Stimulated activated CD4-positive, alpha-beta T cell treated with anti-CD3 and anti-CD28 coated beads, Interleukin-12 subunit alpha, Interleukin-12 subunit beta, amount 100 ng/mL, for 24 hours (primary cell): ENCODE results near the gene NRIP3.
A peak's percentile ranks its signal among the peaks of the same experiment; 100 is the strongest.
"Not testable (repeated sequence)": the region's sequence is repeated elsewhere in the genome, so short reads cannot be mapped to it uniquely, and the experiment has no call there.

Source experiments
- DNase-seq, 2 experiments: peaks; one replicate each; pipeline ENCODE4 v3.0.0-alpha.2; 2020; ENCODE audit warnings: low read depth in 2 of 2

Gene NRIP3

GRCh38 chr11:8971924-8972316 lies 31.9 kb downstream of the NRIP3 start:
- DNase-seq = no peak

- DNase-seq = no peak
Measured at GRCh38 chr11:8971196-8971923, 32.4 kb downstream of the NRIP3 start.

- no peak for DNase-seq
Measured at GRCh38 chr11:8967184-8967583, 36.6 kb downstream of the NRIP3 start.

DNA sequence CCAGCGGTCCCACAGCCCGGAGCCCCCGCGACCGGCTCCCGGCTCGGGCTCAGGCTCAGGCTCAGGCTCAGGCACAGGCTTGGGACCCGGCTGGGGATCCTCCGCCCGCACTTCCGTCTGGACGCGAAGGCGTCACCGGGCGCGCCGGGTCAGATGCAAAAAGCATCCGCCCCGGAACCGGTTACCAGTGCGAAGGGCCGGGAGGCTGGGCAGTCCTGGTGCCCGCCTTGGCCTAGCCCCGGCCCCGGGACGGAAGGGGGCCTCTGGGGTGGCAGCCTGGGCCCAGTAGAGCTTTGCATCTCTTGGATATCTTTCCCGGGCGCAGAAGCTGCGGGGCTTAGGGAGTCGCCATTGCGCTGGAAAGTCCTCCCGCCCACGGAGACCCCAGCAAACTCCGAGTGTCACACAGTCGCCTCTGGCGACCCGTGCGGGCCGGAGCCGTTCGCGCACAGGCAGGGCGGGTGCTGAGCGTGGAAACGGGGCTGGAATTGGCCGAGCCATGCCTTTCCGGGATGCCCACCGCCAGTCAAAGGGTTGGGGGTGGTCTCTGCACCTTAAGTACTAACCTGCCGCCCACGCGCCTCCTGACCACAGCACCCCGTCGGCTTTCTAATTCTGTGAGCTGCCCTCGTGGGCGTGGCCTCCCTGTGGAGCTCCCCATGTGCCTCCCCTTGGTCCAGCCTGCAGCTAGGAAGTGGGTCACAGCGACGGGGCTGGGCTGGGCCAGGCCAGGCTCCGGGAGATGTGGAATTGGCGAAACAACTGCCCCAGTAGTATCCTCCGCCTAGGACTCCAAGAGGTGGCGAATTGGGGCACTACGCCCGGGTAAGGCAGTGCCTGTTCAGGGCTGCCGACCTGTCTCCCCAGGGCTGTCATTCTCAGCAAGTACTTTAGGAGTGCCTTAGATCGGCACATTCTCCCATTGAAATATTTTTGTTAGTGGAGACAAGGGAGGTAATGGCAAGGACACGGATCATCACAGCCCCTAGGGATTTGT lies 39.2 kb downstream of the NRIP3 start, which contains the start of gene TMEM9B:
TMEM9B (minus strand) TSS at position 119 of the 997 bp plus-strand sequence. CDS start 129 bp downstream, outside the sequence.
- peak; percentile 67 to 81 for DNase-seq

GRCh38 chr11:8963569-8964323 lies 40.1 kb downstream of the NRIP3 start:
- peak; percentile 65 to 73 for DNase-seq

GRCh38 chr11:8962841-8963240 lies 41.0 kb downstream of the NRIP3 start:
- DNase-seq = no peak

DNA sequence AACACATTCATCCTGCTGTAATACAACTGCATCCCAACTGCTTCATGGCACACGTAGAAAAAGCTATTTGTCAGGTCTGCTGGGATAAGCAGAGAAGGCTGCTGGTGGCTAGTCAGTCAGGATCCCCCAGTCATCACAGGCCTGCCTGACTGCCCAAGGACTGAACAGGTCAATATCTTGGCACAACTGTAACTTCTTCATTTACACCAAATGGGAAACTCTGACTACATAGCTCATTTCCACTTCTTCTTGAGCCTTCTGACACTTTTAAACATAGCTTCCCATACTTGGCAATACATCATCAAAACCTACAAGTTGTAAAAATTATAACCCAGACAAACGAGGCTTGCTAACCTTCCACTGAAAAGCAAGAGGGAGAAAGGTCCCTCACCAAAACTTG lies 42.4 kb downstream of the NRIP3 start:
- DNase-seq = no peak

DNA sequence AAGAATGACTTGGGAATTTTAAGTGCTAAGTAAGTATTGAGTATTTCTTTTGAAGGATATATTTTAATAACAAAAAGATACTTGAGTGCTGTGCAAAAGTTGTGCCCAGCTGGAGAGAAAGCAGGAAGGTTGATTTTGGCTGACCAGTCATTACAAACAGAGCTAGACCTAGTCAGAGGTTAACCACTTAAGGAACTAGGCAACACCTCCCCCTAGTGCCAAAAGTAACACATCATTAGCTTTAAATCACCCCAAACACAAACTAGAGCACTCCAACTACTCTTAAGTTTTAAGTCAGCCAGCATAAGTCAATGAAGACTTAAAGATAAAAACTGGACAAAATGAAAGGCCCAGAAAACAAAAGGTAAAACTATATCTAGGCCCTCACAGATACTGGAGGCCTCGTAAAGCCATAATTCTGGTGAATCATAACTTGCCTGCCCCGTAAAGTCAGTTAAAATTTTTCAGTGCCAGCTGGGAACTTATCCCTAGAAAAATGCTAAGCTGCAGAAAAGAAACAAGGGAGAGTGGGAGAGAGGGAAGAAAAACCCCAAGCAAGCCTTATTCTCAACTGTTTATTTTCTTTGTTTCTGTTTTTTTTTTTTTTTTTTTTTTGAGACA lies 44.1 kb downstream of the NRIP3 start:
- DNase-seq = no peak

DNA sequence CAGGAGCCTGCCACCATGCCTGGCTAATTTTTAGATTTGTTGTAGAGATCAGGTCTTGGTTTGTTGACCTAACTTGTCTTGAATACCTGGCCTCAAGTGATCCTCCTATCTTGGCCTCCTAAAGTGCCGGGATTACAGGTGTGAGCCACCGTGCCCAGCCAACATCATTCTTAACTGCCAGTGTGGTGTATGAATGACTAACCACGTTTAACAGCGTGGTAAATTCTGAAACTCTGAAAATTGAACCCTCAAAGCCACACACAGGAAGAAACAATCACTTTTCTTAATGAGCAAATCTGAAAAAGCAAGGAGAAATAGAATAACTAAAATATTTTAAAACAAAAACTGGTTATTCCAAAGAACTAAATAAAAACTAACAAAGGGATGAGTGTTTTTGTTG lies 46.9 kb downstream of the NRIP3 start:
- no peak for DNase-seq

- DNase-seq = no peak
Measured at GRCh38 chr11:8948886-8949285, 54.9 kb downstream of the NRIP3 start.

DNA sequence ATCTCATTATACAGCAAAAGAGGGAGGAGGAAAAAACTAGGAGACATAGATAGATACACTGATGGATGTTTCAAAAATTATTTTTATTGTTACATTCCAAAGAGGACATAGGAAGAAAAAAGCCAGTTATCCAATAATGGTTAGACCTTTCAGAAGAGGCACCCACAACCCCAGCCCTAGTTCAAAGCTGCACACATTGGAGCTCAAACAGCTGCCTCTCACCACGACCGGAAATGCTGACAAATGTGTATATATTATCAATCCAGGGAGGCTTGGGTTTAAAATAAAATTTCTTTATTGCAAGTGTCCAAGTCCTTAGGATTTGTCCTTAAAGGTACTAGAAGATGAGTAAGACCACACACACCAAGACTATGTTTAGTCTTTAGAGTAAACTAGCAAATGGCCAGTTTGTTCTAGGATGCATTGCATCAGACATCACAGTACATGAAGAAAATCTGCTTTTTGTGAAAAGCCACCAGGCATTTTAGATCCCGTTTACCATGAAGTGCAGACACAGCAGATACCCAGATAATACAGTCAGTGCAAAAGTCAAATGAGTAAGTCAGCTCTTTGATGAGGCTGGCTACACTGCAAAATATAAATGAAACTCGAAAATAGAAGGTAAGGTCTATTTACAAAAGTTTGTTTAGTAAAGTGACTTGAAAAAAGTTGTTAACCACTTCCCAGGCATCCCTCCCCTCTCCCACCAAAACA lies 56.4 kb downstream of the NRIP3 start:
- DNase-seq = no peak

DNA sequence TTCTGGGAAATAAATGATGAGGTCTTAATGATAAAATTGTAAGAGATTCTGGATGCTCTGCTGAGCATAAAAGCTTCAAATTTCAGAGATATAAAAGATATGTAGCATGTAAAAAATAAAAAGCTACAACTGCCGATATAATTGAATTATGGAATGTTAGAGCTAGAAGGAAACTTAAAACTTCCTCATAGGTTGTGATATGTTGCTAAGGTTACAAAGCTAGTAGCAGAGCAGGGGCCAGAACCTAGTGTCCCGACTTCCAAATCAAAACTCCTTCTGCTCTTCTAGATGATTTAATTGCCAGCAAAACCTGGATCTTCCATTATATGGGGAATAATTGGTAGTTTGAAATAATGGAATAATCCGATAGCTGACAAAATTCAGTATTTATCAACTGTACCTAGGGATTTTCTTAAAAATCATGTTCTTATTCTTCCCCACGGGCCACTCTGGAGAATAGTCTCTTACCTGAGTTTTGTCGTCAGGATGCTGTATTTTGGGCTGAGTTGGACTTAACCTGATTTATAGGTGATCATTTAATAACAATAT lies 61.2 kb downstream of the NRIP3 start, which contains the start of gene ASCL3:
ASCL3 (minus strand) TSS at position 499 of the 549 bp plus-strand sequence. CDS start 4,855 bp downstream, outside the sequence.
- DNase-seq = no peak

GRCh38 chr11:8941341-8942103 lies 62.3 kb downstream of the NRIP3 start:
- no peak for DNase-seq

DNA sequence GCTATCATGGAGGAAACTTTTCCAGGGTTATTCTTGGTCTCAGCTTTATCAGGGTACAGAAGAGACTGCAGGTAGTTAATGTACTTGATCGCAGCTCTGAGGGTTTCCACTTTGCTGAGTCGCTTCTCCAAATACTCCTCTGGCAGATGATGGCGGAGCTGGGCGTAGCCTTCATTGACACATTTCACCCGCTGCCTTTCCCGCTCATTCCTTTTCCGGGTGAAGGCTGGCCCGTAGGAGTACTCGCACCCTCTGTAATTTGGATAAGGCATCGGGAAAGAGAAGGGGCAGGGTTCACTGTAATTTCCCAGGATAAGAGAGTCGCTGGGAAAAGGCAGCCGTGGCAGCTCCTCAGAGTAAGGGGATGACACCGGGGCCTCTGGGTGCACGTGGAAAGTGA lies 66.1 kb downstream of the NRIP3 start:
- no peak for DNase-seq

DNA sequence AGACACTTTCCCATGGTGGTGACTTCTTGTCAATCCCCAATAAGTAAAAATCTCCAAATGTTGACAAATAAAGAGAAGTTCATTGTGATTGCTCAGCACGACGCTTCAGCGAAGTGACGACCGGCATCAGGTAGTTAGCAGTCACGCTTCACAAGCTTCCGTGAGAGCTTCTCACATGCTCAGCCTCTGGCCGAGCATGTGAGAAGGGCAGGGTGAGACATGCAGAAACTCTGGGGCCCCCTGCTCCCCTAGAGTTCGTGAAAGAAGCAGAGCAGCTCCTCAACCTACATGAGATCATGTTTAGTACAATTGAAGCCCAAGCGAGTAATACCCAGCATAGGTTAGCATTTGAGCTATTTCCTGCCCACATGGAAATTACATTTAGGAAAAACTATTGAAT lies 66.6 kb downstream of the NRIP3 start:
- no peak for DNase-seq

DNA sequence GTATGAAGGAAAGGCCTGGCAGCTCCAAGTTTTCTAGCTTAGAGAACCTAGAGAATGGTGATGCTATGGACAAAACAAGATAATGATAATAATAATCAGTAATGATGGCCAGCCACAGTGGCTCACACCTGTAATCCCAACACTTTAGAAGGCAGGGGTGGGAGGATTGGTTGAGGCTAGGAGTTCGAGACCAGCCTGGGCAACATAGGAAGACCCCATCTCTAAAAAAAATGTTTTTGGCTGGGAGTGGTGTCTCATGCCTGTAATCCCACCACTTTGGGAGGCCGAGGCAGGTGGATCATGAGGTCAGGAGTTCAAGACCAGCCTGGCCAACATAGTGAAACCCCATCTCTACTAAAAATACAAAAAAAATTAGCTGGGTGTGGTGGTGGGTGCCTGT lies 68.0 kb downstream of the NRIP3 start:
- not testable (repeated sequence) for DNase-seq

DNA sequence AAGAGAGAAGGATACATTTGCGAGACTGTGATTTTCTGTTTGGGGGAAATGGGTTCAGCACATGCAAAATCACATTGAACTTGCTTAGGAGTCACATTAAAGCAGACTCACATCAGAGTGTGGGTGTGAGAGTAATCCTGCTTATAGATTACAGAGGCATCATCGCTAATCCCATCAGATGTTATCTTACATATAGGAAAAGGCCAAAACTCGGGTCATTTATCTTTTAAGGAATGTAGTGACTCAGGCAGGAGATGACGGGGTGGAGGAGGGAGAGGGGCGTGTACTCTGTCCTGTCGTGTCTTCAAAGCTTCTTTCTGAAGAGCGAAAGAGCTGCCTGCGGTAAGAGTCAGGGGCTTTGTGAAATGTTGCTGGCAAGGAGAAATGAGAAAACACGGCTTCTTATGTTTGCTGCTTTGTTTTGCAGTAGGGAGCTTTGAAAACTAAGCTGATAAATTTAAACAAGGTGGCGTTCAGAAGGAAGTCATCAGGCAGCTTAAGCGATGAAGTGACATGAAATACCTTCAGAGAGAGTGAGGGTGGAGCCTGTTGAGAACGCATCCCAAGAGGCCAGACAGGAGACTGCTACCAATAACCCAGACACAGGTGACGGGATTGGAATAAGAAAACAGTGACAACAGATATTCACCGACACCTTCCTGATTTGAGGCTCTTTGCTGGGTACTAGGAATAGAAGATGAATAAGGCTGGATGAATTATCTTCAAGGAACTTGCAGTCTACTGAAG lies 68.9 kb downstream of the NRIP3 start:
- no peak for DNase-seq

GRCh38 chr11:8933931-8934330 lies 69.9 kb downstream of the NRIP3 start:
- no peak for DNase-seq
